ENCODE results near the gene CSTA. TPM values are rescaled to one million over a fixed set of nuclear protein-coding genes. Genes with fewer than 3 reads are reported as not detected.

The CSTA gene
- total and polyA plus RNA-seq, 12 donors, result 0.42 to 5.5 (median 1.5) TPM; not detected in 1

DNA sequence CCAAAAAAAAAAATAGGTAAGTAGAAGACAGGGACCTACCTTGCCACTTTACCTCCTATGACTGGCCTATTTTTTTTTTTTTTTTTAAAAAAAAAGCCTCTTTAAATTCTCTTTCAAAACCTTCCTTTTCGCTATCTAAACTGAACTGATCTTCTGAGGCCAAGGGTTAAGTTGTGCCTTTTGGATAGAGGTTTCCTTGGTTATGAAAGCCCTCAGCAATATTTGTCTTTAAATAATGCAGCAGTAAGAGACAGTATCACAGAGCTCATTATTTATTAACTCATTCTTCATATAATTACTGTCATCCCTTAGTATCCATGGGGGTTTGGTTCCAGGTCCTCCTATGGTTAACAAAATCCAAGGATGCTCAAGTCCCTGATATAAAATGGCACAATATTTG is 49.0 kb downstream of the CSTA start:
- no peak for ATAC-seq
- H3K27me3 ChIP-seq, result no peaks in the 10 kb centered on the region
- H3K27ac ChIP-seq, result no peak overlapping the region
- intact Hi-C loops (cut with DNase I), result no loop called here
- DNase-seq, result no peak
- TF ChIP-seq, protein P1, sequence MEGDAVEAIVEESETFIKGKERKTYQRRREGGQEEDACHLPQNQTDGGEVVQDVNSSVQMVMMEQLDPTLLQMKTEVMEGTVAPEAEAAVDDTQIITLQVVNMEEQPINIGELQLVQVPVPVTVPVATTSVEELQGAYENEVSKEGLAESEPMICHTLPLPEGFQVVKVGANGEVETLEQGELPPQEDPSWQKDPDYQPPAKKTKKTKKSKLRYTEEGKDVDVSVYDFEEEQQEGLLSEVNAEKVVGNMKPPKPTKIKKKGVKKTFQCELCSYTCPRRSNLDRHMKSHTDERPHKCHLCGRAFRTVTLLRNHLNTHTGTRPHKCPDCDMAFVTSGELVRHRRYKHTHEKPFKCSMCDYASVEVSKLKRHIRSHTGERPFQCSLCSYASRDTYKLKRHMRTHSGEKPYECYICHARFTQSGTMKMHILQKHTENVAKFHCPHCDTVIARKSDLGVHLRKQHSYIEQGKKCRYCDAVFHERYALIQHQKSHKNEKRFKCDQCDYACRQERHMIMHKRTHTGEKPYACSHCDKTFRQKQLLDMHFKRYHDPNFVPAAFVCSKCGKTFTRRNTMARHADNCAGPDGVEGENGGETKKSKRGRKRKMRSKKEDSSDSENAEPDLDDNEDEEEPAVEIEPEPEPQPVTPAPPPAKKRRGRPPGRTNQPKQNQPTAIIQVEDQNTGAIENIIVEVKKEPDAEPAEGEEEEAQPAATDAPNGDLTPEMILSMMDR (IDR thresholded peaks at IDR 0.05), result no peak
- H3K4me1 ChIP-seq, result peaks cover 0 to 3% (median 0%) of the 10 kb centered on the region in 9 donors
- 96% methylated on average over 1 of the region's 1 CpG for WGBS, 2 donors
- no peak overlapping the region for H3K4me3 ChIP-seq
- H3K9me3 ChIP-seq, result no peaks in the 10 kb centered on the region
- H3K36me3 ChIP-seq, result peaks cover 0 to 41% (median 10%) of the 10 kb centered on the region in 9 donors

DNA sequence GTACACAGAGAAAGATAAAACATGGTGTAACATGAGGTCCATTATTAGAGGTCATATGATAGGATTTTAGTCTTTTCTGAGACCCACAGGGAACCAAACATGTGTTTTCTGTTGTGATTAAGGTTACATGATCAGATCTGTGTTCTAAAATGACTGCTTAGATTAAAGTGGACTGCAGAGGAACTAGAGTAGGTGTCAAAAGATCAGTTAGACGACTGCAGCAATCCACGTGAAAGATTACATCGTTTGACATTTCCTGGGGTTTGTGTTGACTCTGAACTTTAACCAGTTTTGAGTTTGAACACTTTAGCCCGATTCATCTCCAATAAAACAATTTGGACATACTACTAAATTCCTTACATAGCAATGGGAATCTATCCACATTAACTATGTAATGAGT is 52.9 kb downstream of the CSTA start:
- Histone ChIP-seq H3K4me1 (peaks cover 0 to 12% (median 10%) of the 10 kb centered on the region in 9 donors), H3K27ac (no peak overlapping the region), H3K27me3 (no peaks in the 10 kb centered on the region), H3K4me3 (no peak overlapping the region), H3K9me3 (no peaks in the 10 kb centered on the region), H3K36me3 (peaks cover 0 to 15% (median 0%) of the 10 kb centered on the region in 9 donors)
- TF ChIP-seq, protein P1 (IDR thresholded peaks at IDR 0.05), result no peak
- intact Hi-C loops (cut with DNase I), result no loop called here
- ATAC-seq, result no peak
- 63 to 67% methylated on average over 4 of the region's 4 CpGs for WGBS, 2 donors
- no peak for DNase-seq

DNA sequence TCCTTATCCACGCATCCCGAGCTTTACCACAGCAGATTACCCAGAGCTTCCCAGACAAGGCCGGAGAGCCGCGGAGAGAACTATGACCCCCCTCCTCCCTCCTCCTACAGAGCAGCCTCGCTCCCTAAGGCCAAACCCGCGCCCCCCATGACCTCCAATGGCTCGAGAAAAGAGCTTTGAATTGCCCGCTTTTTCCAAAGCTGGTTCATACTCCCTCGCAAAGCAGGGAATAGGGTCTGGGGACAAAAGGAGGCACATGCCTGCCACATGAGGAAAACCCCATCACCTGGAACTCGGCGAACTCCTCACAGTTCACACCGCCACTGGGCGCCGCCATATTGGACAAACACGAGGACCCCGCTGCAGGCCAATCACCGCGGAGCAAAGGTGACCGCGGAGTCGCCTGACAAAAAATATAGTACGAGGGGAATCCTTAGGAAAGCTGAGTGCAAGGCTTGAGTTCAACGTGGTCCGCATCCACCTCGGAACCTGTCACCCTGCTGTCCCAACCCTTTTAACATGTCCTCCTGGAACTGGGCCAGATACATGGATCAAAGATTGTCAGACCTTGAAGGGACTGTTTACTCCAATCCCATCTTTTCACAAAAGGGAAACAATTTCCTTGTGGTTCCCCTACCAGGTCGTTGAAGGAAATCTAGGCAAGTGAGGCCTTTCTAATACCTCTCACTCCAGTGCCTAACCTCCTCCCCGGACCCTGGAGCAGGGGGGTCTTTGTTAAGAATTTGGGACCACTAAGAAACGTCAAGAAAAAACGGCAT is 58.0 kb downstream of the CSTA start, which contains the start of gene MIX23:
MIX23 (minus strand) TSS at position 344 of the 779 bp plus-strand sequence; CDS start at position 337, 7 bp downstream.
- H3K4me3 ChIP-seq, result peak within 1 kb of the TSS; percentile 57 to 88 (median 74)
- ATAC-seq (peak; percentile 79 to 93 (median 88)), DNase-seq (peak; percentile 85 to 90)
- no peaks in the 10 kb centered on the region for H3K9me3 ChIP-seq
- H3K27me3 ChIP-seq, result no peaks in the 10 kb centered on the region
- H3K36me3 ChIP-seq, result peaks cover 0 to 26% (median 0%) of the 10 kb centered on the region in 9 donors
- WGBS, 2 donors, result 0 to 1% methylated on average over 31 of the region's 31 CpGs
- TF ChIP-seq, protein P1 (IDR thresholded peaks at IDR 0.05), result peak in 1 of 9 donors; percentile 4
- peak within 1 kb of the TSS; percentile 69 to 94 (median 90) for H3K27ac ChIP-seq
- peaks cover 0 to 39% (median 23%) of the 10 kb centered on the region in 9 donors for H3K4me1 ChIP-seq
- intact Hi-C loops (cut with DNase I), result loop anchor here in 1 of 10 donors (5.0 kb wide), 1 partner anchor 836 kb away; the partner anchor contains the start of gene POLQ

DNA sequence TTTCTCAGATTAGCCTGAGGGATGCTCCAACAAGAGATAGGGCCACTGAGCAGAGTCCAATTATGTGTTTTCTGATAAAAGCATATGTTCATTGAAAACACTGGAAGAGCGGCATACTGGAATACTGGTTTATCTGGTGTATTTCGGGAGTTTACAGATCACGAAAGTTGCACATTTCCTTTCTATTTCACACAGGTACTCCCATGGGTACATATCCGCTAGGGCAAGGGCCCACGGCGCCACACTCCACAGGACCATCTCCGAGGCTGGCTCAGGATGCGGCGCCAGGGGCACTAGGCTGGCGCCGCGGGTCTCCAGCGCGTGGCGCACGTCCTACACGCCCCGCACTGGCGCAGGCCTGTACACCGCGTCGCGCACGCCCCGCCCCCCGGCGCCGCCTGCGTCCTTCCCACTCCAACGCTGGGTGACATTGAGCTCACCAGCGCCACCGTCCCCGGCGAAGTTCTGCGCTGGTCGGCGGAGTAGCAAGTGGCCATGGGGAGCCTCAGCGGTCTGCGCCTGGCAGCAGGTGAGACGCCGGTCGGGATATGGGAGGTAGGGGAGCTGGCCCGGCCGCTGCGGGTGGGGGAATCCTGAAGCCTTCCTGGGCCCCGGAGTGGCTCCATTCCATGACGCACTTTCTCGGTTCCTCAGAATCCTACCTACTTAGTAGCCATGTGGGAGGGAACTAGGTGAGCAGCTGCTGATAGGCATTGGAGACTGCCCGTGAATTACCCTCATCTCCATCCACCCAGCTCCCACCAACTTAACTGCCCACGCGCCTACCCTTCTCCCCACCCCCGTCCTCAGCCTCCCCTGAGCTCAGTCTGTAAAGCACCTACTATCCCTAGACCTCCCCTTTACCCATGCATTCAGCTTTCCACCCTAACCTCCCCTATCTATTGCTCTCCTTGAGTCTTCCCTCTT is 59.0 kb downstream of the CSTA start, which contains the start of gene FAM162A:
FAM162A (plus strand) TSS at position 412 of the 927 bp plus-strand sequence; CDS start at position 496, 84 bp downstream.
- Histone ChIP-seq H3K27me3 (no peaks in the 10 kb centered on the region), H3K36me3 (peaks cover 0 to 26% (median 0%) of the 10 kb centered on the region in 9 donors), H3K9me3 (no peaks in the 10 kb centered on the region), H3K27ac (peak within 1 kb of the TSS; percentile 69 to 94 (median 90)), H3K4me3 (peak within 1 kb of the TSS; percentile 57 to 88 (median 74)), H3K4me1 (peaks cover 0 to 39% (median 23%) of the 10 kb centered on the region in 9 donors)
- peak; percentile 93 to 95 for DNase-seq
- TF ChIP-seq, protein P1 (IDR thresholded peaks at IDR 0.05), result peak in 8 of 9 donors; percentile 46 to 84 (median 60)
- peak; percentile 98 to 99 (median 98) for ATAC-seq
- 0 to 1% methylated on average over 52 of the region's 52 CpGs for WGBS, 2 donors
- intact Hi-C loops (cut with DNase I), result loop anchor here in 1 of 10 donors (5.0 kb wide), 1 partner anchor 837 kb away; the partner anchor contains the start of gene POLQ

Measured in heart right ventricle (tissue), 16 donors.